GM12891 (cell line): Measurements from ENCODE around the gene PAPOLG.

ENCODE experiments used
- DNase-seq: peaks from one replicate; pipeline ENCODE4 v3.0.0; 2011; ENCODE audit warnings: low spot score; ENCODE audit not compliant: insufficient read length
- FAIRE-seq: peaks from 2 replicates; lab custom pipeline; 2011; peaks lifted over from hg19 to GRCh38; lab: Jason Lieb, UNC
- PAX5 ChIP-seq: IDR thresholded peaks from 2 replicates; pipeline ENCODE4 v1.6.1; 2011; ENCODE audit warnings: low read length, moderate library complexity, mild to moderate bottlenecking; ENCODE audit not compliant: insufficient read depth, severe bottlenecking
- POLR2A ChIP-seq: IDR thresholded peaks from 2 replicates; pipeline ENCODE4 v1.6.1; 2011; ENCODE audit warnings: low read depth, low read length, control low read depth
- POLR2AphosphoS5 ChIP-seq: IDR thresholded peaks from 2 replicates; pipeline ENCODE4 v1.6.1; 2011; ENCODE audit warnings: low read depth, low read length, control low read depth
- POU2F2 ChIP-seq: IDR thresholded peaks from 2 replicates; pipeline ENCODE4 v1.6.1; 2011; ENCODE audit warnings: low read depth, mild to moderate bottlenecking, control low read depth, low read length, moderate library complexity
- SPI1 ChIP-seq: IDR thresholded peaks from 2 replicates; pipeline ENCODE4 v1.6.1; 2011; ENCODE audit warnings: low read depth, low read length, control low read depth
- TAF1 ChIP-seq: IDR thresholded peaks from 2 replicates; pipeline ENCODE4 v1.6.1; 2011; ENCODE audit warnings: low read depth, low read length, control low read depth

The PAPOLG gene

DNA sequence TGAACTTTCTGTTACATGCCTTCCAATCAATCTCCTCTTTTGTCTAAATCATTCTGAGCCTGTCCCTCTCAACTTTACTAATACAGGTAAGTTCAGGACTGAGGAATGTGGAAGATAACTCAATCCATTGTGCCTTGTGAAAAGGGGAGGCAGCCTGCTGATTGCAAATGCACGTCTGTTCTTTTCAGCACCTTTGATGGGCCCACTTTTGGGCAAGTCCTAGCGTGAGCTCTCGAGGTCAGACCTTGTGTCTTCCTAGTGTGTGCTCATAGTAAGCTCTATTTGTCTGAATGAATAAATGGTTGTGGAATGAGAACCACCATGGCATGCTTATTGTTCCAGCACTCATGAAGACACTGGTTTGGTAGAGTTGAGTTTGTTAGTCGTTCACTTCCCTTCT is 74.9 kb downstream of the PAPOLG start:
- TF ChIP-seq POLR2AphosphoS5 (no peak), TAF1 (no peak)
- DNase-seq (no peak), FAIRE-seq (no peak)

GRCh38 chr2:60831921-60832320 is 75.9 kb downstream of the PAPOLG start:
- DNase-seq (no peak), FAIRE-seq (no peak)
- TF ChIP-seq POLR2AphosphoS5 (no peak), TAF1 (no peak), POLR2A (no peak)

- FAIRE-seq (no peak), DNase-seq (no peak)
- TF ChIP-seq POLR2A (no peak), POLR2AphosphoS5 (no peak), TAF1 (no peak), PAX5 (no peak), SPI1 (no peak), POU2F2 (no peak)
Measured at GRCh38 chr2:60832621-60833020, 76.6 kb downstream of the PAPOLG start.

- FAIRE-seq: peak; percentile 50
- no peak for DNase-seq
Measured at GRCh38 chr2:60834270-60834717, 78.2 kb downstream of the PAPOLG start.

DNA sequence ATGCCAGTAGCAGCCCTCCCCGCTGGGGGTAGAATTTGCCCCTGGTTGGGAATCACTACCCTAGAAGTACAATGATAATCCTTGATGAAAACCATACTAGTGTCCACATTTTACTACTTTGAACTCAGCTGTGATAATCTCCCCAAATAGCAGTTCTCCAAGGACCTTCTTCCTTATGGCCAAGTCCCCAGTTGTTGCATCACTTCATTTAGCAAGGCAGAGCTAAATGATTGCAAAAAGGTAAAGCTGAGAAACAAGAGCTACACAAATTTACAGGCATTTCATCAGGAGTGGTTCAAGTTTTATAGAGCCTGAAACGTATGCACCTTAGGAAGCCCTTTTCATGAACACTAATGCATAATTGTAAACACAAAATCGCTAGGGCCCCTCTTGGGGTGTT is 80.4 kb downstream of the PAPOLG start:
- TF ChIP-seq SPI1 (no peak), POLR2A (no peak), POU2F2 (no peak), TAF1 (no peak), POLR2AphosphoS5 (no peak), PAX5 (no peak)
- DNase-seq: no peak
- FAIRE-seq: no peak

More at GRCh38 chr2:60834270-60834717, 78.2 kb downstream of the PAPOLG start:
- TF ChIP-seq POU2F2: no peak; the same call in 1 of the 2 replicates
- peak; percentile 67 for TF ChIP-seq SPI1

DNA sequence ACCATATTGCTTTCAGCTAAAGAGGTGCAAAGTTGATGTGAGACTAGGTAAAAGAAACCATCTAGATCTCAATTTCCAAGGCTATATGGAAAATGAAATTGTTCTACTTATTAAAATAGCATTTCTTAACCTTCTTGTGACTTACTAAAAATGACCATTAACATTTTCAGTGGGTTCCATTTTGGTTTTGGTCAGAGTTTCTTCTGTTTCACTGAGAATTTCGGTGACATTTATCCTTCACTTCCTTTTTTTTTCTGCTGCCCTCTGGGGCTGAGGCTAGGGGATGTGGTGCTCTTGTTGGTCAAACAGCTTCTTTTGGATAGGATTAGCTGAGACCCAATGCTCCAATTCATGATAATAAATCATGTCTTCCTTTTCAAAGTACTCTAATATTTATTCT is 81.1 kb downstream of the PAPOLG start:
- DNase-seq (no peak), FAIRE-seq (peak; percentile 86)
- TF ChIP-seq SPI1: peak; percentile 94
- TF ChIP-seq POU2F2: no peak

DNA sequence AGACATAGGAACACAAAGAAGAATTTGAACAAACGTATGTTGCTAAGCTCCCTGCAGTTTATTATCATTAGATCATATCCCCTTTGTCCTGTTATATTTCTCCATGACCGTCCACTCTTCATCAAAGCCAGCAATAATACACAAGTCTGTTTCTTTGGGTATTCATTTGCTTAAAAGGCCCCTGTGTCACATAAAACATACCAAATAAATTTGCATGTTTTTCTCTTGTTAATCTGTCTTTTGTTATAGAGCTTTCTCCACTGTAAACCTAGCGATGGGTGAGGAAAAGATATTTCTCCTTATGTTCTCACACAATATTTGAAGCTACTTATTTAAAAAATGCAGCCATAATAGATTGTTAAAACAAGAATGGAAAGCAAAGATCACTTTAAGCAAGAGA is 82.4 kb downstream of the PAPOLG start:
- DNase-seq: no peak
- TF ChIP-seq TAF1 (no peak), SPI1 (no peak), POLR2AphosphoS5 (no peak), POLR2A (no peak), POU2F2 (no peak), PAX5 (no peak)
- FAIRE-seq: no peak

- no peak for DNase-seq
- peak; percentile 69 for TF ChIP-seq POLR2AphosphoS5
- no peak for TF ChIP-seq SPI1
- TF ChIP-seq PAX5: no peak
- peak; percentile 65 for TF ChIP-seq TAF1
- TF ChIP-seq POU2F2: peak; percentile 70; the same call in 1 of the 2 replicates
- FAIRE-seq: peak; percentile 91
Measured at GRCh38 chr2:60839126-60839813, 83.2 kb downstream of the PAPOLG start.

- DNase-seq (no peak), FAIRE-seq (peak; percentile 98)
- peak; percentile 74 for TF ChIP-seq PAX5
- no peak for TF ChIP-seq SPI1
- 0 out of 2 replicates have a peak, but pooled peaks have one; percentile 22 for TF ChIP-seq POLR2A
- TF ChIP-seq POU2F2: peak; percentile 83
- TF ChIP-seq TAF1: no peak
Measured at GRCh38 chr2:60840880-60841279, 84.8 kb downstream of the PAPOLG start.

GRCh38 chr2:60843006-60843405 is 86.9 kb downstream of the PAPOLG start:
- no peak for DNase-seq

More at GRCh38 chr2:60843006-60843405, 86.9 kb downstream of the PAPOLG start:
- peak; percentile 76 for FAIRE-seq
- TF ChIP-seq TAF1: no peak
- TF ChIP-seq SPI1: no peak
- no peak for TF ChIP-seq POLR2A
- no peak for TF ChIP-seq POU2F2
- TF ChIP-seq POLR2AphosphoS5: no peak
- TF ChIP-seq PAX5: no peak
